Testis (tissue), 2 donors: ENCODE results near the gene CHCHD6.

Experiments
- CTCF ChIP-seq, 3 experiments: fragments of 450-650 bp in 2 of 3; fragments of 200-600 bp in 1 of 3; sonication (generic) in 1 of 3; IDR thresholded peaks; one replicate each; pipeline ENCODE4 v1.5.1; 2016 to 2019; ENCODE audit warnings: antibody characterized with exemption in 3 of 3, mild to moderate bottlenecking in 2 of 3, moderate library complexity in 1 of 3
- POLR2A ChIP-seq: fragments of 450-650 bp; IDR thresholded peaks from one replicate; pipeline ENCODE4 v1.6.1; 2017; ENCODE audit warnings: antibody characterized with exemption, mild to moderate bottlenecking, moderate library complexity

GRCh38 chr3:126723801-126724200 is 19.8 kb downstream of the CHCHD6 start:
- TF ChIP-seq CTCF (IDR thresholded peaks at IDR 0.05) = no peak
- no peak for TF ChIP-seq POLR2A
